Measurements from ENCODE around the gene VENTX. TPM values are rescaled to one million over a fixed set of nuclear protein-coding genes. Genes with fewer than 3 reads are reported as not detected.

The VENTX gene
- total RNA-seq, 1 donor from 2014 or later = not detected

- Mint-ChIP-seq H3K4me1 (ENCODE audit: low read depth) (no peaks in the 10 kb centered on the region), H3K4me3 (ENCODE audit: unreplicated experiment) (no peak overlapping the region), H3K9me3 (ENCODE audit: low read depth) (no peaks in the 10 kb centered on the region), H3K27ac (ENCODE audit: unreplicated experiment) (no peak overlapping the region), H3K36me3 (ENCODE audit: low read depth) (no peaks in the 10 kb centered on the region), H3K27me3 (ENCODE audit: low read depth) (peaks cover 51% of the 10 kb centered on the region)
- TF ChIP-seq, protein P1, sequence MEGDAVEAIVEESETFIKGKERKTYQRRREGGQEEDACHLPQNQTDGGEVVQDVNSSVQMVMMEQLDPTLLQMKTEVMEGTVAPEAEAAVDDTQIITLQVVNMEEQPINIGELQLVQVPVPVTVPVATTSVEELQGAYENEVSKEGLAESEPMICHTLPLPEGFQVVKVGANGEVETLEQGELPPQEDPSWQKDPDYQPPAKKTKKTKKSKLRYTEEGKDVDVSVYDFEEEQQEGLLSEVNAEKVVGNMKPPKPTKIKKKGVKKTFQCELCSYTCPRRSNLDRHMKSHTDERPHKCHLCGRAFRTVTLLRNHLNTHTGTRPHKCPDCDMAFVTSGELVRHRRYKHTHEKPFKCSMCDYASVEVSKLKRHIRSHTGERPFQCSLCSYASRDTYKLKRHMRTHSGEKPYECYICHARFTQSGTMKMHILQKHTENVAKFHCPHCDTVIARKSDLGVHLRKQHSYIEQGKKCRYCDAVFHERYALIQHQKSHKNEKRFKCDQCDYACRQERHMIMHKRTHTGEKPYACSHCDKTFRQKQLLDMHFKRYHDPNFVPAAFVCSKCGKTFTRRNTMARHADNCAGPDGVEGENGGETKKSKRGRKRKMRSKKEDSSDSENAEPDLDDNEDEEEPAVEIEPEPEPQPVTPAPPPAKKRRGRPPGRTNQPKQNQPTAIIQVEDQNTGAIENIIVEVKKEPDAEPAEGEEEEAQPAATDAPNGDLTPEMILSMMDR (IDR thresholded peaks at IDR 0.05) = no peak
- no peak for DNase-seq (ENCODE audit: low spot score)
Observed at GRCh38 chr10:133235265-133235855, 2.3 kb upstream of the VENTX start.

DNA sequence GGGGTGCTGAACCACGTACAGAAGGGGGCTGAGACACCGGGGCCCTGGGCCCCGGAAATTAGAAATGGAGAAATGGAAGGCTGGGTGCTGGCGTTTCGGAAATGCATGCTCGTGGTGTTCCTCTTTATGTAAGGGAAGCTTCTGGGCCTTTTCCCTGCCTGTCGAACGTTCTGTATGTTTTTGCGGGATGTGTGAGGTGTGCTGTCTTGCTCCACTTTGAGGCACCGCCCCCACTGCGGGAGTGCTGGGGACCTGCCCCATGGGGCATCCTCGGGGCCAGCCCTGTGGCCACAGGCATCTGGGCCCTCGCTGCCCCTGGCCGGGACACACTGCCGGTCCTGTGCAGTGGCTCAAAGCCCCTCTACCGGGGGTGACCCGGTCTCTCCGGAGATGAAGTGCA, 1.7 kb upstream of the VENTX start:
- Mint-ChIP-seq H3K27ac (ENCODE audit: unreplicated experiment) (no peak overlapping the region), H3K27me3 (ENCODE audit: low read depth) (peaks cover 55% of the 10 kb centered on the region), H3K9me3 (ENCODE audit: low read depth) (no peaks in the 10 kb centered on the region), H3K4me1 (ENCODE audit: low read depth) (no peaks in the 10 kb centered on the region), H3K36me3 (ENCODE audit: low read depth) (no peaks in the 10 kb centered on the region), H3K4me3 (ENCODE audit: unreplicated experiment) (no peak overlapping the region)
- no peak for DNase-seq (ENCODE audit: low spot score)
- TF ChIP-seq, protein P1 (IDR thresholded peaks at IDR 0.05) = no peak

GRCh38 chr10:133236401-133237240, 1.0 kb upstream of the VENTX start:
- peaks cover 56% of the 10 kb centered on the region for H3K27me3 Mint-ChIP-seq (ENCODE audit: low read depth)
- H3K36me3 Mint-ChIP-seq (ENCODE audit: low read depth) = no peaks in the 10 kb centered on the region
- H3K4me1 Mint-ChIP-seq (ENCODE audit: low read depth) = no peaks in the 10 kb centered on the region
- H3K4me3 Mint-ChIP-seq (ENCODE audit: unreplicated experiment) = no peak overlapping the region
- H3K9me3 Mint-ChIP-seq (ENCODE audit: low read depth) = no peaks in the 10 kb centered on the region
- DNase-seq (ENCODE audit: low spot score) = no peak
- TF ChIP-seq, protein P1 (IDR thresholded peaks at IDR 0.05) = no peak
- H3K27ac Mint-ChIP-seq (ENCODE audit: unreplicated experiment) = no peak overlapping the region

- no peaks in the 10 kb centered on the region for H3K36me3 Mint-ChIP-seq (ENCODE audit: low read depth)
- no peak overlapping the region for H3K27ac Mint-ChIP-seq (ENCODE audit: unreplicated experiment)
- peaks cover 56% of the 10 kb centered on the region for H3K27me3 Mint-ChIP-seq (ENCODE audit: low read depth)
- no peaks in the 10 kb centered on the region for H3K9me3 Mint-ChIP-seq (ENCODE audit: low read depth)
- DNase-seq (ENCODE audit: low spot score) = no peak
- no peak overlapping the region for H3K4me3 Mint-ChIP-seq (ENCODE audit: unreplicated experiment)
- TF ChIP-seq, protein P1 (IDR thresholded peaks at IDR 0.05) = no peak
- no peaks in the 10 kb centered on the region for H3K4me1 Mint-ChIP-seq (ENCODE audit: low read depth)
Observed at GRCh38 chr10:133237241-133237587, 441 bp upstream of the VENTX start.

DNA sequence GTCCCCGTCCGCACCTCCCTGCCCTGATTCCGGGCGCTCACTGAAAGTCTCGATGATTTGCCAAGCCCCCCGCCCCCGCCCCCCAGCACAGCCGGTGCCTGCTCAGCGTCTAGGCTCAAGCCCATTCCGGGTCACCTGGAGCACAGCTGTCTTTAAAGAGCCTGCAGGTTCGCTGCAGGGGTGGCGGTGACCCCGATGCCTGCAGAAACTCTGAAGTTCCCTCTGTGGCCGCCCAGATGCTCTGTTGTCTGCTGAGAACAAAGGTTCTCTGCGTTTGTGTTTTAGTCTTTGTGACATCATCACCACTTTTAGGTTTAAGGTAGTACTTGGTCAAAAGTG, 780 bp downstream of the VENTX start:
- no peaks in the 10 kb centered on the region for H3K36me3 Mint-ChIP-seq (ENCODE audit: low read depth)
- no peak overlapping the region for H3K4me3 Mint-ChIP-seq (ENCODE audit: unreplicated experiment)
- no peak for DNase-seq (ENCODE audit: low spot score)
- TF ChIP-seq, protein P1 (IDR thresholded peaks at IDR 0.05) = no peak
- H3K27ac Mint-ChIP-seq (ENCODE audit: unreplicated experiment) = no peak overlapping the region
- no peaks in the 10 kb centered on the region for H3K4me1 Mint-ChIP-seq (ENCODE audit: low read depth)
- H3K9me3 Mint-ChIP-seq (ENCODE audit: low read depth) = no peaks in the 10 kb centered on the region
- H3K27me3 Mint-ChIP-seq (ENCODE audit: low read depth) = peaks cover 54% of the 10 kb centered on the region

Data from chondrocyte (in vitro differentiated cells).